C4-2B (cell line): ENCODE measurements around the gene FNDC8.

ENCODE experiments used
- ZFX ChIP-seq: fragments of 450-650 bp; IDR thresholded peaks from 2 replicates; pipeline ENCODE4 v1.6.1; 2017
- TF ChIP-seq, protein P1 (sequence below): fragments of 450-650 bp; conservative IDR thresholded peaks from 2 replicates; pipeline ENCODE4 v1.5.1; 2017; ENCODE audit warnings: mild to moderate bottlenecking

DNA sequence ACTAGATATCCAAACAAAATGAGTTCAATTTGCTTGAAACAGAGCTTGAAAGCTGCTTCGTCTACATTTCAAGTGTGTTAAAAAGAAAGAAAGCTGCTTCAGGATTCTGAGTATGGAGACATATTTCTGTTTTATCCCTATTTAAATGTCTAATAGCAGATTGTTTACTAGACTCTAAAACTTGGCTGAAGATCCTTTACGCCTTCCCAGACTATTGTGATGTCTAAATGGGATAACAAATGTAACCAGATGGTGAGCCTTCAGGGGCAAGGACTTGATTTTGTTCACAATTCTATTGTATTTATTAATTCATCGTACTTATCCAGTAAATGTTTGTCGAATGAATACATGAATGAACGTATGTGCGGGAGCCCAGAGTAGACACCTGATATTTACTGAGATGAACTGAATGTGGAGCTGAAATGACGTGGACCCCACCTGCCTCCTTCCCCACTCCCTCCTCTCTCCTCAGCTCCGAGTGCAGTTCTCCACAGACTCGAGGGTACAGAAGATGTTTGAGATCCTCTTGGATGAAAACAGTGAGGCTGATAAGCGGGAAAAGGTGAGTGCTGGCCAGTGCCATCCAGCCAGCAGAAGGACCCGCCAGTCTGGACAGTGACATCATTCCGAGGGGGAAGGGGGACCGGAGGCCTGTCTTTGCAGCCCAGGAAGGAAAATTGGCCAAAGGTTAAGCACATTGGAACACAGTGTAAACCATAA is 31.2 kb downstream of the FNDC8 start:
- TF ChIP-seq, protein P1, sequence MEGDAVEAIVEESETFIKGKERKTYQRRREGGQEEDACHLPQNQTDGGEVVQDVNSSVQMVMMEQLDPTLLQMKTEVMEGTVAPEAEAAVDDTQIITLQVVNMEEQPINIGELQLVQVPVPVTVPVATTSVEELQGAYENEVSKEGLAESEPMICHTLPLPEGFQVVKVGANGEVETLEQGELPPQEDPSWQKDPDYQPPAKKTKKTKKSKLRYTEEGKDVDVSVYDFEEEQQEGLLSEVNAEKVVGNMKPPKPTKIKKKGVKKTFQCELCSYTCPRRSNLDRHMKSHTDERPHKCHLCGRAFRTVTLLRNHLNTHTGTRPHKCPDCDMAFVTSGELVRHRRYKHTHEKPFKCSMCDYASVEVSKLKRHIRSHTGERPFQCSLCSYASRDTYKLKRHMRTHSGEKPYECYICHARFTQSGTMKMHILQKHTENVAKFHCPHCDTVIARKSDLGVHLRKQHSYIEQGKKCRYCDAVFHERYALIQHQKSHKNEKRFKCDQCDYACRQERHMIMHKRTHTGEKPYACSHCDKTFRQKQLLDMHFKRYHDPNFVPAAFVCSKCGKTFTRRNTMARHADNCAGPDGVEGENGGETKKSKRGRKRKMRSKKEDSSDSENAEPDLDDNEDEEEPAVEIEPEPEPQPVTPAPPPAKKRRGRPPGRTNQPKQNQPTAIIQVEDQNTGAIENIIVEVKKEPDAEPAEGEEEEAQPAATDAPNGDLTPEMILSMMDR, result no peak
- no peak for TF ChIP-seq ZFX
